ENCODE data around the gene SNX10. TPM values are rescaled to one million over a fixed set of nuclear protein-coding genes. Genes with fewer than 3 reads are reported as not detected.

SNX10 gene
- total RNA-seq, 6 experiments from 2014 or later: not detected

GRCh38 chr7:26305090-26305868 is 13.6 kb downstream of the SNX10 start:
- no peaks in the 10 kb centered on the region for H3K4me1 Mint-ChIP-seq (ENCODE audit: low read depth)
- H3K4me3 Mint-ChIP-seq: no peak overlapping the region
- H3K9me3 Mint-ChIP-seq: no peaks in the 10 kb centered on the region
- peaks cover 10% of the 10 kb centered on the region for H3K27me3 Mint-ChIP-seq (ENCODE audit: insufficient read depth)
- no peak overlapping the region for H3K27ac Mint-ChIP-seq
- DNase-seq: no peak
- H3K36me3 Mint-ChIP-seq (ENCODE audit: low read depth): no peaks in the 10 kb centered on the region
- TF ChIP-seq, protein P1, sequence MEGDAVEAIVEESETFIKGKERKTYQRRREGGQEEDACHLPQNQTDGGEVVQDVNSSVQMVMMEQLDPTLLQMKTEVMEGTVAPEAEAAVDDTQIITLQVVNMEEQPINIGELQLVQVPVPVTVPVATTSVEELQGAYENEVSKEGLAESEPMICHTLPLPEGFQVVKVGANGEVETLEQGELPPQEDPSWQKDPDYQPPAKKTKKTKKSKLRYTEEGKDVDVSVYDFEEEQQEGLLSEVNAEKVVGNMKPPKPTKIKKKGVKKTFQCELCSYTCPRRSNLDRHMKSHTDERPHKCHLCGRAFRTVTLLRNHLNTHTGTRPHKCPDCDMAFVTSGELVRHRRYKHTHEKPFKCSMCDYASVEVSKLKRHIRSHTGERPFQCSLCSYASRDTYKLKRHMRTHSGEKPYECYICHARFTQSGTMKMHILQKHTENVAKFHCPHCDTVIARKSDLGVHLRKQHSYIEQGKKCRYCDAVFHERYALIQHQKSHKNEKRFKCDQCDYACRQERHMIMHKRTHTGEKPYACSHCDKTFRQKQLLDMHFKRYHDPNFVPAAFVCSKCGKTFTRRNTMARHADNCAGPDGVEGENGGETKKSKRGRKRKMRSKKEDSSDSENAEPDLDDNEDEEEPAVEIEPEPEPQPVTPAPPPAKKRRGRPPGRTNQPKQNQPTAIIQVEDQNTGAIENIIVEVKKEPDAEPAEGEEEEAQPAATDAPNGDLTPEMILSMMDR (IDR thresholded peaks at IDR 0.05): no peak

- Mint-ChIP-seq H3K4me1 (ENCODE audit: low read depth) (no peaks in the 10 kb centered on the region), H3K36me3 (ENCODE audit: low read depth) (no peaks in the 10 kb centered on the region), H3K9me3 (no peaks in the 10 kb centered on the region), H3K27ac (no peak overlapping the region), H3K4me3 (no peak overlapping the region), H3K27me3 (ENCODE audit: insufficient read depth) (peaks cover 12% of the 10 kb centered on the region)
- TF ChIP-seq, protein P1 (IDR thresholded peaks at IDR 0.05): no peak
- DNase-seq: no peak
Observed at GRCh38 chr7:26305869-26306665, 14.4 kb downstream of the SNX10 start.

GRCh38 chr7:26306790-26307189 is 15.1 kb downstream of the SNX10 start:
- TF ChIP-seq, protein P1 (IDR thresholded peaks at IDR 0.05): no peak
- DNase-seq: no peak
- no peak overlapping the region for H3K4me3 Mint-ChIP-seq
- H3K36me3 Mint-ChIP-seq (ENCODE audit: low read depth): no peaks in the 10 kb centered on the region
- no peak overlapping the region for H3K27ac Mint-ChIP-seq
- no peaks in the 10 kb centered on the region for H3K4me1 Mint-ChIP-seq (ENCODE audit: low read depth)
- no peaks in the 10 kb centered on the region for H3K9me3 Mint-ChIP-seq
- peaks cover 12% of the 10 kb centered on the region for H3K27me3 Mint-ChIP-seq (ENCODE audit: insufficient read depth)

- H3K27me3 Mint-ChIP-seq (ENCODE audit: insufficient read depth): peaks cover 12% of the 10 kb centered on the region
- no peak for DNase-seq
- no peak overlapping the region for H3K4me3 Mint-ChIP-seq
- no peaks in the 10 kb centered on the region for H3K9me3 Mint-ChIP-seq
- no peak overlapping the region for H3K27ac Mint-ChIP-seq
- TF ChIP-seq, protein P1 (IDR thresholded peaks at IDR 0.05): no peak
- no peaks in the 10 kb centered on the region for H3K4me1 Mint-ChIP-seq (ENCODE audit: low read depth)
- H3K36me3 Mint-ChIP-seq (ENCODE audit: low read depth): no peaks in the 10 kb centered on the region
Observed at GRCh38 chr7:26307226-26307625, 15.6 kb downstream of the SNX10 start.

DNA sequence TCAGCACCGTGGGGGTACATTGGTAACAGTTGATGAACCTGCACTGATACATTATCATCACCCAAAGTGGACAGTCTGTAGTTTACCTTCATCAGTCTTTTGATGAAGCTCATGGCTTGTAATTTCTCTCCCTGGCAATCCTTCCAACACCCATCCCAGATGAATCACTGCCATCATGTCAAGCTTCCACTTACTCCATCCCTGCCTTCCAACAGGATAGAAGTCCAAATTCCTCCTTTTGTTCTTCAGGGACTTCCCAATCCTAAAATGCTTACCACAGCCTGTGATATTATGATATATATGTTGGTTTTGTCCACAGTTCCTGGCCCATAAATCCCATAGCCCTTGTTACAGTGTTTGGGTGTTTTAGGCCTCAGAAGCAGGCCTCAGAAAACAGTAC is 16.1 kb downstream of the SNX10 start:
- TF ChIP-seq, protein P1 (IDR thresholded peaks at IDR 0.05): no peak
- Mint-ChIP-seq H3K4me1 (ENCODE audit: low read depth) (no peaks in the 10 kb centered on the region), H3K27ac (no peak overlapping the region), H3K9me3 (no peaks in the 10 kb centered on the region), H3K27me3 (ENCODE audit: insufficient read depth) (peaks cover 12% of the 10 kb centered on the region), H3K36me3 (ENCODE audit: low read depth) (no peaks in the 10 kb centered on the region), H3K4me3 (no peak overlapping the region)
- no peak for DNase-seq
